ENCODE results near the gene TRIP10.
"Not testable (repeated sequence)": the region's sequence is repeated elsewhere in the genome, so short reads cannot be mapped to it uniquely, and the experiment has no call there.

The TRIP10 gene

DNA sequence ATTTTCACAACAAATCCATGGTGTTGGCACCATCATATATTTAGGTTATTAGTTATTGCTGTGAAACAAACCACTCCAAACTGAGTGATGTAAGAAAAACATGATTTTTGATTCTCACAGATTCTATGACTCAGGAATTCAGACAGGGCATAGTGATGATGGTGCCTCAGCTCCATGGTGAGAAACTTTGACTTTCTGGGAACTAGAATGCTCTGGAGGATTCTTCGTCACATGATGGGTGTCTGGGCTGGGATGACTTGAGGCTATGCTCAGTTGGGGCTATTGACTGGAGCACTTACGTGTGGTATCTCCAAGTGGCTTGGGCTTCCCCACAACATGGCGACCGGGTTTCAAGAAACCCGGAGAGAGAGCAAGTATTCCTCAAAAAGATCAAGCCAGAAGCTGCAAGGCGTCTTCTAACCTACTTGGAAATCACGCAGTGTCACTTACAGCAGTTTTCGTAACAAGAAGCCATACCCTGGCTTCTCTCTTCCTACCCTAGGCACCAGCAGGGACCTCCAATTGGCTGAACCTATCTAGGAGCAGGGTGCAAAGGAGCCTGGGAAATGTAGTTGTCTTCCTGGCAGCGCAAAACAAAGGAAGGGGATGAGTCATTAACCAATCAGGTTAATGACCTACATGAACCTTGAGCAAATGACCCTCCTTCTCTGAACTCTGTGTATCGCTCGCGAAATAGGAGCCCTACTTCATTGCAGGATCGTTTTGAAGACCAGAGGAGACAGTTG is 55.4 kb downstream of the TRIP10 start:
- no peak for DNase-seq (ENCODE audit: low read depth in 2 of 2)

DNA sequence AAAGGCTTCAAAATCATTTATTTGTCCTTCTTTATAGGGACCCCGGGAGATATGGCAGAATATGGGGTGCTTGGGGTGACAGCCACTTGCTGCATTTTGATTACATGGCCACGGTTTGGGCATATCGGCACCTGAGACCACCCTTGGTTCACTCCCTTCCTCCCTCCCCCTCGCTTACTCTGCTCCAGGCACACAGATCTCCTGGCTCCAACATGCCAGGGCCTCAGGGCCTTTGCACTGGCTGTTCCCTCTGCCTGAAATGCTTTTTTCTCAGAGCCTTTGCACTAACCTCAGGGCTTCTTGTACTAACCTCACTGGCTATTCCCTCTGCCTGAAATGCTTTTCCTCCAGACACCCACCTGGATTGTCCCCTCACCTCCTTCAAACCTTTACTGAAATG is 56.8 kb downstream of the TRIP10 start:
- DNase-seq (ENCODE audit: low read depth in 2 of 2): no peak

DNA sequence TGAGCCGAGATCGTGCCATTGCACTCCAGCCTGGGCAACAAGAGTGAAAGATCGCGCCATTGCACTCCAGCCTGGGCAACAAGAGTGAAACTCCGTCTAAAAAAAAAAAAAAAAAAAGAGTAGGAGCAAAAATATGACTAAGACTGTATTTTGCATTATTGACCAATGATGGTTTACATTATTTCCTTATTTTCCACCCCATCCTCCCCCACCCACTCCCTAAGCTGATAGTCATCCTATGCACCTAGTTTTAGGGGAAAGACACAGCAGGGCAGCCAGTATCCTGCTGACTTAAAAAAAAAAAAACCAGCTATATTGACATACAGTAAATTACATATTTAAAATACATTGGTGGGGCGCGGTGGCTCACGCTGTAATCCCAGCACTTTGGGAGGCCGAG is 58.2 kb downstream of the TRIP10 start:
- DNase-seq (ENCODE audit: low read depth in 2 of 2): no peak

DNA sequence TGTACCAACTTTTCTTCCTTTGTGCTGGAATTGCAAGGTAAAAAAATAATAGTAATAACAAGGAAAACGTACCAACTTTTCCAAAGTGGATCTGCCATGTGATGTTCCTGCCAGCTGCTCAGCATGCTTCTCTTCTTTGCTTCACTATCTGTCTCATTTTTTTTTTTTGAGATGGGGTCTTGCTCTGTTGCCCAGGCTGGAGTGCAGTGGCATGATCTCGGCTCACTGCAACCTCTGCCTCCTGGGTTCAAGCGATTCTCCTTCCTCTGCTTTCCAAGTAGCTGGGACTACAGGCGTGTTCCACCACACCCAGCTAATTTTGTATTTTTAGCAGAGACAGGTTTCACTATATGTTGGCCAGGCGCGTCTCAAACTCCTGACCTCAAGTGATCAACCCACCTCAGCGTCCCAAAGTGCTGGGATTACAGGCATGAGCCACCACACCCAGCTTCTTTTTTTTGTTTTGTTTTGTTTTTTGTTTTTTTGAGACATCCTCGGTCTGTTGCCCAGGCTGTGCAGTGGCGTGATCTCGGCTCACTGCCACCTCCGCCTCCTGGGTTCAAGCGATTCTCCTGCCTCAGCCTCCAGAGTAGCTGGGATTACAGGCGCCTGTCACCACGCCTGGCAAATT is 60.8 kb downstream of the TRIP10 start:
- not testable (repeated sequence) for DNase-seq (ENCODE audit: low read depth in 2 of 2)

DNA sequence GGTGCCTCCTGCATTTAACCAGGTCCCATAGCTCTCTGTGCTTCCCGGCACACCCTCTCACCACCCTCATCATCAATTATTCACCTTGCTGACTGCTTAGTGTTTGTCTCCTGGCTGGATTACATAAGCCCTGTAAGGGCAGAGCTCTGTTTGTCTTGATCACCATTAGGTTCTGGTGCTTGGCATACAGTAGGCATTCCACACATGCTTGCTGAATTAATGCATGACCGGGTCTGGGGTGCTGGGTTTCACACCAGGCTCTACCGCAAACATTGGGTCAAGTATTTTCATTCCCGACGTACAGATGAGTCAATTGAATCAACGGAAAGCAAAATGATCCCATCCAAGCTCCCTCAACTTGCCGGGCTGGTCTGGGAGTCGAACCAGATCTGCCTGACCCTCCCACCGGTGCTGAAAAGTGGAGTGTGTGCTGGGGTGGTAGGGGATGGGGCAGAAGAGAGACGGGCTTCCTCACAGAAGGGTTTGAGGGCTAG is 61.6 kb downstream of the TRIP10 start:
- DNase-seq (ENCODE audit: low read depth in 2 of 2): no peak
